SU-DHL-6 (cell line): ENCODE results near the gene CSNK1G3.

ENCODE experiments used
- H2AFZ ChIP-seq: fragments of 200-600 bp; sonication (generic); 2 replicates; pipeline ENCODE4 v1.6.1; 2014; ENCODE audit warnings: low read depth, mild to moderate bottlenecking, moderate library complexity, mixed read lengths, antibody characterized with exemption, low read length; ENCODE audit not compliant: severe bottlenecking
- H3F3A ChIP-seq: fragments of 200-600 bp; shearing (Covaris generic); 2 replicates; pipeline ENCODE4 v1.6.0; 2016; ENCODE audit warnings: antibody characterized with exemption, mild to moderate bottlenecking; ENCODE audit not compliant: insufficient read depth
- H3K27ac ChIP-seq: fragments of 200-600 bp; sonication (generic); 2 replicates; pipeline ENCODE4 v1.5.1; 2016; ENCODE audit warnings: low read depth, mild to moderate bottlenecking, low read length, moderate library complexity, mixed read lengths
- H3K27me3 ChIP-seq: fragments of 200-600 bp; sonication (generic), shearing (Covaris generic); 2 replicates; pipeline ENCODE4 v1.6.0; 2014; ENCODE audit warnings: mild to moderate bottlenecking, low read length
- H3K36me3 ChIP-seq: fragments of 200-600 bp; sonication (generic); 2 replicates; pipeline ENCODE4 v1.6.1; 2014; ENCODE audit warnings: mild to moderate bottlenecking, low read length, mixed read lengths
- H3K4me2 ChIP-seq: fragments of 300-600, 200-600 bp; shearing (Covaris generic), sonication (generic); 2 replicates; pipeline ENCODE4 v1.6.0; 2014; ENCODE audit warnings: low read length, low read depth, mild to moderate bottlenecking; ENCODE audit not compliant: poor library complexity, severe bottlenecking
- H3K4me3 ChIP-seq: fragments of 200-600 bp; sonication (generic); 2 replicates; pipeline ENCODE4 v1.5.1; 2014; ENCODE audit warnings: antibody characterized with exemption, low read length, mild to moderate bottlenecking, mixed read lengths; ENCODE audit not compliant: insufficient read depth, poor library complexity, severe bottlenecking
- H3K79me2 ChIP-seq: fragments of 200-600 bp; sonication (generic); 2 replicates; pipeline ENCODE4 v1.6.1; 2014; ENCODE audit warnings: mild to moderate bottlenecking, low read length, moderate library complexity; ENCODE audit not compliant: insufficient read depth
- H3K9ac ChIP-seq: fragments of 200-600 bp; sonication (generic); 2 replicates; pipeline ENCODE4 v1.7.0; 2014; ENCODE audit warnings: mild to moderate bottlenecking, low read length
- H3K9me2 ChIP-seq: fragments of 200-600 bp; sonication (generic); replicated peaks from 2 replicates; pipeline ENCODE4 v1.6.1; 2014; ENCODE audit warnings: low read length; ENCODE audit not compliant: insufficient read depth
- H3K9me3 ChIP-seq: fragments of 200-600 bp; sonication (generic); 2 replicates; pipeline ENCODE4 v1.6.1; 2014; ENCODE audit warnings: low read length, mixed read lengths; ENCODE audit not compliant: insufficient read depth
- H4K20me1 ChIP-seq: fragments of 200-600 bp; sonication (generic); 2 replicates; pipeline ENCODE4 v1.6.1; 2014; ENCODE audit warnings: low read depth, mild to moderate bottlenecking, antibody characterized with exemption, low read length, moderate library complexity, mixed read lengths
- CTCF ChIP-seq: fragments of 200-600 bp; sonication (generic); IDR thresholded peaks from one replicate; pipeline ENCODE4 v1.5.1; 2017; ENCODE audit warnings: antibody characterized with exemption, mild to moderate bottlenecking, low read length, moderate library complexity; ENCODE audit not compliant: insufficient read depth, poor library complexity, severe bottlenecking
- EZH2phosphoT487 ChIP-seq: fragments of 200-600 bp; sonication (generic), shearing (Covaris generic); conservative IDR thresholded peaks from 2 replicates; pipeline ENCODE4 v1.6.1; 2018; ENCODE audit warnings: mild to moderate bottlenecking, antibody characterized with exemption, low read length, moderate library complexity, mixed read lengths

CSNK1G3 gene

GRCh38 chr5:123597018-123597417, 85.0 kb downstream of the CSNK1G3 start:
- H3K4me2 ChIP-seq = no peak overlapping the region
- H3K36me3 ChIP-seq = peaks cover 37% of the 10 kb centered on the region; the same call in 1 of the 2 replicates
- TF ChIP-seq CTCF (no peak), EZH2phosphoT487 (no peak)
- H3K4me3 ChIP-seq = no peak overlapping the region
- no peaks in the 10 kb centered on the region for H3K9me3 ChIP-seq
- H3K27me3 ChIP-seq = no peaks in the 10 kb centered on the region
- H4K20me1 ChIP-seq = no peaks in the 10 kb centered on the region
- no peak overlapping the region for H3K9ac ChIP-seq
- H3K27ac ChIP-seq = no peak overlapping the region
- H3F3A ChIP-seq = 0 out of 2 replicates have a peak, but pooled peaks cover 2% of the 10 kb centered on the region
- no peaks in the 10 kb centered on the region for H3K79me2 ChIP-seq
- no peak overlapping the region for H2AFZ ChIP-seq
- no peaks in the 10 kb centered on the region for H3K9me2 ChIP-seq

GRCh38 chr5:123598028-123598689, 86.2 kb downstream of the CSNK1G3 start:
- no peaks in the 10 kb centered on the region for H3K27me3 ChIP-seq
- H3K4me3 ChIP-seq = no peak overlapping the region
- H3F3A ChIP-seq = 0 out of 2 replicates have a peak, but pooled peaks cover 2% of the 10 kb centered on the region
- H3K9me2 ChIP-seq = no peaks in the 10 kb centered on the region
- H2AFZ ChIP-seq = no peak overlapping the region
- peaks cover 26% of the 10 kb centered on the region; the same call in 1 of the 2 replicates for H3K36me3 ChIP-seq
- no peak overlapping the region for H3K4me2 ChIP-seq
- no peaks in the 10 kb centered on the region for H3K79me2 ChIP-seq
- no peaks in the 10 kb centered on the region for H3K9me3 ChIP-seq
- H4K20me1 ChIP-seq = no peaks in the 10 kb centered on the region
- H3K27ac ChIP-seq = no peak overlapping the region
- no peak overlapping the region for H3K9ac ChIP-seq
- TF ChIP-seq CTCF (no peak), EZH2phosphoT487 (no peak)

DNA sequence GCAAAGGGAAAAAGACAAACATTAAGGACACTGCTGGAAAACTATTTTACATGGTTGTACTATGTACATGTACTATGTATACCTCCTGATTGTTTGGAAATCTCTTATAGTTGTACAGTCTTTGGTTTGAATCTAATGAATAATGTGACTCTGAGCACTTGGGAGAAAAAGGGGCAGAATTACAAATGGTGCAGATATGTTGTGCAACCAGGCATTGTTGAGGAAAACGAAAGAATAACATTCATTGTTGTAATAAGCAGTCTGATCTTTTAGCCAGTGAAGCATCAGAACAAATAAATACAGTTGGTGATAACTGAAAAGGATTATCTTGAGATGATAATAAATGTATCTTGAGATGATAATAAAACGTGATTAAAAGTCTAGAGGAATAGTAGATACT, 87.2 kb downstream of the CSNK1G3 start:
- Histone ChIP-seq H3K27me3 (no peaks in the 10 kb centered on the region), H3K4me3 (no peak overlapping the region), H3F3A (0 out of 2 replicates have a peak, but pooled peaks cover 2% of the 10 kb centered on the region), H2AFZ (no peak overlapping the region), H3K9me2 (no peaks in the 10 kb centered on the region), H3K79me2 (no peaks in the 10 kb centered on the region), H3K4me2 (no peak overlapping the region), H3K9me3 (no peaks in the 10 kb centered on the region), H3K36me3 (peaks cover 22% of the 10 kb centered on the region; the same call in 1 of the 2 replicates), H3K27ac (no peak overlapping the region), H3K9ac (no peak overlapping the region), H4K20me1 (no peaks in the 10 kb centered on the region)
- TF ChIP-seq EZH2phosphoT487 (no peak), CTCF (no peak)
